C4-2B (cell line): ENCODE data around the gene TANC1.

Experiments used
- H3K27ac ChIP-seq: fragments of 450-650 bp; 2 replicates; pipeline ENCODE4 v1.5.1; 2017
- CTCF ChIP-seq: fragments of 450-650 bp; conservative IDR thresholded peaks from 2 replicates; pipeline ENCODE4 v1.5.1; 2017; ENCODE audit warnings: mild to moderate bottlenecking
- ZFX ChIP-seq: fragments of 450-650 bp; IDR thresholded peaks from 2 replicates; pipeline ENCODE4 v1.6.1; 2017

The TANC1 gene

GRCh38 chr2:159194241-159194640 lies 225.8 kb downstream of the TANC1 start:
- TF ChIP-seq ZFX (no peak), CTCF (no peak)
- no peak overlapping the region for H3K27ac ChIP-seq

GRCh38 chr2:159195697-159196096 lies 227.3 kb downstream of the TANC1 start:
- no peak for TF ChIP-seq ZFX
- no peak for TF ChIP-seq CTCF
- no peak overlapping the region for H3K27ac ChIP-seq

- H3K27ac ChIP-seq, result no peak overlapping the region
- TF ChIP-seq CTCF (no peak), ZFX (no peak)
These were observed 228.0 kb downstream of the TANC1 start for GRCh38 chr2:159196393-159196925.

- TF ChIP-seq ZFX (no peak), CTCF (no peak)
- H3K27ac ChIP-seq, result no peak overlapping the region
These were observed 230.8 kb downstream of the TANC1 start for GRCh38 chr2:159199236-159199635.

GRCh38 chr2:159199761-159200465 lies 231.5 kb downstream of the TANC1 start:
- TF ChIP-seq ZFX, result no peak
- TF ChIP-seq CTCF, result no peak
- H3K27ac ChIP-seq, result no peak overlapping the region

- H3K27ac ChIP-seq, result no peak overlapping the region
- no peak for TF ChIP-seq CTCF
- no peak for TF ChIP-seq ZFX
These were observed 232.1 kb downstream of the TANC1 start for GRCh38 chr2:159200498-159200897.

- TF ChIP-seq CTCF (no peak), ZFX (no peak)
- H3K27ac ChIP-seq, result no peak overlapping the region
These were observed 233.1 kb downstream of the TANC1 start for GRCh38 chr2:159201360-159202063.
